D341Med (cell line): ENCODE measurements around the gene EHMT2.
"Not testable (repeated sequence)": the region's sequence is repeated elsewhere in the genome, so short reads cannot be mapped to it uniquely, and the experiment has no call there.

Experiments used
- DNase-seq: peaks from one replicate; pipeline ENCODE4 v3.0.0; 2012; ENCODE audit warnings: low spot score

The EHMT2 gene

DNA sequence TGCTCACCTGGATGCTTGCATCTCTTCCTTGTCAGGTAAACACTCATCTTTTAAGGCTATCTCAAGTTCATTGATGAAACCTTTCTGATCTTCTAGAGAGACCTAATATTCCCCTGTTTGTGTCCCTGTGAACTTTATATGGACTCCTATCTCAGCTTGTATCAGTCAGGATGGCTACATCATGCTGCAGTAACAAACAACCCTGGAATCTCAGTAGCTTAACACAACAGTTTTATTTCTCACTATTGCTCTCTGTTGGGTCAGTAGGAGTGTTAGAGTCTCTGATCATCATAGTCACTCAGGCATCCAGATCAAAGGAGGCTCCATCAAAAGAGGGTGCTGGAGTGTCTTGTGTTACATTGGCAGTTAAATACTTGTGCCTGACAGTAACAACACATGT, 17.9 kb upstream of the EHMT2 start:
- DNase-seq: no peak

DNA sequence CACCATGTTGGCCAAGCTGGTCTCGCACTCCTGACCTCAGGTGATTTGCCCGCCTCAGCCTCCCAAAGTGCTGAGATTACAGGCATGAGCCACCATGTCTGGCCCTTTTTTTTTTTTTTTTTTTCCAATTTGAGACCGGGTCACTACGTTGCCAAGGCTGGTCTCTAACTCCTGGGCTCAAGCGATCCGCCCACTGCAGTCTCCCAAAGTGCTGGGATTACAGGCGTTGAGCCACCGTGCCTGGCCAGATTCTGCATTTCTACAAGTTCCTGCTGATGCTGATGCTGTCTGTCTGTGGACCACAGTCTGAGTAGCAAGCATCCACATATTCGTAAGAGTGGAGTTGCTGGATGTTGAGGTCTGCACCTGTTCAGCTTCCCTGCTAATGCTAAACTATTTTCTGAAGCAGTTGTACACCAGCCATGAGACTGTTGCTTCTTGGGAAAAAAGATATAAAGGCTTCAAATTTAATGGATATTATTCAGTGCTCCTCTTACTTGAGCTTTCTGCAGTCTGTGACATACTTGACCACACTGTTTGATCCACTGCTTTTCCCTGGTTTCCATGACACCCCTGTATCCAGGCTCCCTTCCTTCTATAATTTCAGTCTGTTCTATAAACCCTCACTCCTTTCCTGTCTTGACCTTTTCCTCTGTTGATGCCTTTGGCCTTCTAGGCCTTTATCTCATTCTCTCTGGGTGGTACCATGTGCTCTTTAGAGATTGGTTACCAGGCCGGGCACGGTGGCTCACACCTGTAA, 14.5 kb upstream of the EHMT2 start:
- no peak for DNase-seq

DNA sequence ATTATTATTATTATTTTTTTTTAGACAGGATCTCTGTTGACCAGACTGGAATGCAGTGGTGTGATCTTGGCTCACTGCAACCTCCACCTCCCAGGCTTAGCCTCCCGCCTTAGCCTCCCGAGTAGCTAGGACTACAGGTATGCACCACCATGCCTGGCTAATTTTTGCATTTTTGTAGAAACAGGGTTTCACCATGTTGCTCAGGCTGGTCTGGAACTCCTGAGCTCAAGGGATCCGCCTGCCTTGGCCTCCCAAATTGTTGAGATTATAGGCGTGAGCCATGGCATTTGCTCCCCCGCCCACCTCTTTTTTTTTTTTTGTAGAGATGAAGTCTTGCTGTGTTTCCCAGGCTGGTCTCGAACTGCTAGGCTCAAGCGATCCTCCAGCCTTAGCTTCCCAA, 11.8 kb upstream of the EHMT2 start:
- not testable (repeated sequence) for DNase-seq

DNA sequence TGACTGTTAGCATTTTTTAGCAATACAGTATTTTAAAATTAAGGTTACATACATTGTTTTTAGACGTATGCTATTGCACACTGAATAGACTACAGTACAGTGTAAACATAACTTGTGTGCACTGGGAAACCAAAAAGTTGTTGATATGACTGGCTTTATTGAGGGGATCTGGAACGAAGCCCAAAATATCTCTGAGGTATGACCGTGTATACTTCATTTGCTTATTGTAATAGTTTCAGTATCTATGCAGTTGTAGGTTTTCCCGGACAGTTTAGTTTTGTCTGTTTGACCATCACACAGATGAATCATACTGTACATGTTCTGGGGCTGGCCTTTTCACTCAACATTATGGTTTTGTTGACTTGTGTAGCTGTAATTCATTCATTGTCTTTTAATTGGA, 11.3 kb upstream of the EHMT2 start:
- DNase-seq: no peak

DNA sequence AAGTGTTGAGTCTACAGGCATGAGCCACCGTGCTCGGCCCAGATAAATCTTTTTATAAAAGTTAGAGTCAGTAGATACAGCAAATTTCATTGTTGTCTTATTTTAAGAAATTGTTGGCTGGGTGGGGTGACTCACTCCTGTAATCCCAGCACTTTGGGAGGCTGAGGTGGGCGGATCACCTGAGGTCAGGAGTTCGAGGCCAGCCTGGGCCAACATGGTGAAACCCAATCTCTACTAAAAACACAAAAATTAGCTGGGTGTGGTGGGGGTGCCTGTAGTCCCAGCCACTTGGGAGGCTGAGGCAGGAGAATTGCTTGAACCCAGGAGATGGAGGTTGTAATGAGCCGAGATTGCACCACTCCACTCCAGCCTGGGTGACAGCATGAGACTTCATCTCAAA, 10.8 kb upstream of the EHMT2 start:
- not testable (repeated sequence) for DNase-seq

DNA sequence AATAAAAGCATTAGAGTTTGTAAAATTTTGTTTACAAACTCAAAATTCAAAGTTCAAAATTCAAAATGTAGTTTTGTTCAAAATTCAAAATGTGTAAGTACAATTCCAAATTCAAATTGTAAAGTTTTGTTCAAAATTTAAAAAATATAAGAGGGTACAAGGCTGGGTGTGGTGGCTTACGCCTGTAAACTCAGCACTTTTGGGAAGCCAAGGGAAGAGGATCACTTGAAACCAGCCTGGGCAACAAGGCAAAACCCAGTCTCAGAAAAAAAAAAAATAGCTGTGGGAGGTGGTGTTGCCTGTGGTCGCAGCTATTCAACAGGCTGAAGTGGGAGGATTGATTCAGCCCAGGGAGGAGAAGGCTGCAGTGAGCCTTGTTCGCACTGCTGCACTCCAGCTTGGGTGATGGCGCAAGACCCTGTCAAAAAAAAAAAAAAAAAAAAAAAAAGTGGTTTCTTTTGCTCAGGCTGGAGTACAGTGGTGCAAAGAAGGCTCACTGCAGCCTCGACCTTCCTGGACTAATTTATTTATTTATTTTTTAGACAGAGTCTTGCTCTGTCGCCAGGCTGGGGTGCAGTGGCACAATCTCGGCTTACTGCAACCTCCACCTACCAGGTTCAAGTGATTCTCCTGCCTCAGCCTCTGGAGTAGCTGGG, 9.8 kb upstream of the EHMT2 start:
- no peak for DNase-seq

DNA sequence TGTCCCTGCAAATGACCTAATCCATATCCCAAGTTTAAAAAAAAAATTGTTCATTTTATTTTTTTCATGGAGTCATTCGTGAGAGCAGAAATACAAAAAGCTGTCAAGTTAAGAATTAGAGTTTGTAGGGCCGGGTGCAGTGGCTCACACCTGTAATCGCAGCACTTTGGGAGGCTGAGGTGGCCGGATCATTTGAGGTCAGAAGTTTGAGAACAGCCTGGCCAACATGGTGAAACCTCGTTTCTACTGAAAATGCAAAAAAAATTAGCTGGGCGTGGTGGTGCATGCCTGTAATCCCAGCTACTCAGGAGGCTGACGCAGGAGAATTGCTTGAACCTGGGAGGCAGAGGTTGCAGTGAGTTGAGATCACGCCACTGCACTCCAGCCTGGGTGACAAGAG, 9.2 kb upstream of the EHMT2 start:
- not testable (repeated sequence) for DNase-seq

DNA sequence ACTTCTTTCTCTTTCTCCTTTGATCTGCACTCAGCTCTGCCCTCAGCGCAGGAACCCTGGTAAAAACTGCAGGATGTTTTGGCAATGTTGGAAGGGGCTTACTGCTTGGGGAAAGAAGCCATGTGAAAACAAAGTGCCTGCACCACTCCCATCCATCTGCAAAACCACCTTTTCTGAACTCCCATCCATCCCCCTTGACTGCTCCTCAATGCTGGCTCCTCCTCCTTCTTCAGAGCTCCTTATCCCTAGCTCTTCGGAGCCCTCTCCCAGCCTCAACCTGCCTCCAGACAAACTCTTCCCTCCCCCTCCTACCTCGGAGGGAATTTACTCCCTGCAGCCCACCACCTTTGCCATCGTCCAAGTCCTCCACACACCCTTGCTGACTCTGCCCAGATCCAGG, 8.6 kb upstream of the EHMT2 start:
- no peak for DNase-seq

DNA sequence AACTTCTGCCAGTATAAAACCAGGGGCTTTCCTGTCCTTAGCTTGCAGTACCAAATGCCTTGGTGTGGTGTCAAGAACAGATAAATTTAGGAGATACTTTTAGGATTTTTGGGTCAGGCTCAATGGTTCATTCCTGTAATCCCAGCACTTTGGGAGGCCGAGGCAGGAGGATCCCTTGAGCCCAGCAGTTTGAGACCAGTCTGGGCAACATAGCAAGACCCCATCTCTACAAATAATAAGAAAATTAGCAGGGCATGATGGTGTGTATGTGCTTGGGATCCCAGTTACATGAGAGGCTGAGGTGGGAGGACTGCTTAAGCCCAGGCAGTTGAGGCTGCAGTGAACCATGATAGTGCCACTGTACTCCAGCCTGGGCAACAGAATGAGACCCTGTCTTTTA, 7.5 kb upstream of the EHMT2 start:
- DNase-seq: no peak

DNA sequence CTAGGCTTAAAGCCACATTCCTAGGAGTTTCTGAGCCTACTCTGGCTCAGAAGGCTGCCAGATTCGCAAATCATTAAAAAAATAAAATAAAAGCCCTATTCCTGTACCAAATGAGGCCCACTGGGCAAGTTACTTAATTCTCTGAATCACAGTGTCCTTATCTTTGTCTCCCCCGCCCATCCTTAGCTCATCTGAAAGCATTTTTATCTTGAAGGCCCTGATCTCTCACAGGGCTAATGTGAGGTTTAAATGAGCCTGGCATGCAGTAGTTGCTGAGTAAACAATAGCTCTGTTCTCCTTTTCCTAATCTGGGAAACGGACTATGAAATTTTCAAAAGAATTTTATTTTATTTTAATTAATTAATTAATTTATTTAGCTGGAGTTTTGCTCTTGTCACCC, 6.5 kb upstream of the EHMT2 start:
- DNase-seq: no peak

DNA sequence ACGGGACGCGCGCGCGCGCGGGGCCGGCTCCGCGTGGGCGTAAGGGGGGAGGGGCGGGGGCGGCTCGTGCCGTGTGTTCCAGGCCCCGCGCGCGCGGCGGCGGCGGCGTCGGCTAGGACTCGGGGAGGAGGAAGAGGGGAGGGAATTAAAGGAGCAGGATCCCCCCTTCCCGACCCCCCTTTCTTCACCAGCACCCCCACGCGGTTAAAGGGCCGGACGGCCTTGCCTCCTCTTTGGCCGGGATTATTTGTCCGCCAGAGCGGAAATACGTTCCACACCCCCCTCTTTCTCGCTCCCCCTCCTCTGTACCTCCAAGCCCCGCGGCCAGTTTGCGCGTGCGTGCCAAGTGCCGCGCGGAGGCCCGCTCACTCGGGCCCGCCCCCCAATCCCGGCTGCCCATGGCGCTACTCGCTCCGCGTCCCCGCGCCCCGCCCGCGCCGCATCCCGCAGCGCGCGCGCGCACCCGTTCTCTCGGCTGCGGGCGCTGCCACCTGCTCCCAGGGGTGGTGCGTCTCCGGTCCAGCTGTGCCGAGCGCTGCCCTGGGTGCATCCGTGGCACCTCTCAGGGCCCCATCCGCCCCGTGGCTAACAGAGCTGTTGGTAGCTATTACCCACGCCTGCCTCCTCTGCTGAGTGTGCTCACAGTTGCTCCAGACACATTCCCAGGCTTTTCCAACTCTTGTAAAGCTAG, 4.6 kb upstream of the EHMT2 start, which contains the start of gene ZBTB12:
ZBTB12 (minus strand) TSS at position 134 of the 691 bp plus-strand sequence. CDS start 781 bp downstream, outside the sequence.
- DNase-seq: peak; percentile 99

DNA sequence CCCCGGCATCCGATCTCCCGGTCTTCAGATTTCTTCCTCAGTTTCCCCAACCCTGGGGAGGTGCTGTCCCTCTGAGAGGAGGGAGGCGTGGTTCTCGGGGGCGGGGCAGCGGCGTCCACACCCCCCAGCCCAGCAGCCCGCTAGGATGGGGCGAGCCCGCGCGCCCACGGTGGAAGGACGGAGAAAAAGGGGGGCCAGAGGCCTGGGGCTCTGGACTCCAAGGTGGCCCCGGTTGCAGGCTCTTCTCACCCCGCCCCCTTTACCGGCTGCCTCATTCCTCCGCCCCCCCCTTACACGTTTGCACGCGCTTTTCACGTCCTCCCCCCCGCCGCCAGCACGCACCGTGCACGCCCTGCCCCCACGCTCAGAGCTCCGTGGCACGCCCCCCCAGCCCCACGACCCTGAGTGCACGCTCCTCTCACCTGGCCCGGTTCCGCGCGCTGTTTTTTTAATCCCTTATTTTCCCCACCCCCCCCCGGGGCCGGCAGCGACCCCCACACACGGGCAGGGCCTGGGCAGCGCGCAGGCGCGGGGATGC, 4.0 kb upstream of the EHMT2 start:
- DNase-seq: peak; percentile 67

DNA sequence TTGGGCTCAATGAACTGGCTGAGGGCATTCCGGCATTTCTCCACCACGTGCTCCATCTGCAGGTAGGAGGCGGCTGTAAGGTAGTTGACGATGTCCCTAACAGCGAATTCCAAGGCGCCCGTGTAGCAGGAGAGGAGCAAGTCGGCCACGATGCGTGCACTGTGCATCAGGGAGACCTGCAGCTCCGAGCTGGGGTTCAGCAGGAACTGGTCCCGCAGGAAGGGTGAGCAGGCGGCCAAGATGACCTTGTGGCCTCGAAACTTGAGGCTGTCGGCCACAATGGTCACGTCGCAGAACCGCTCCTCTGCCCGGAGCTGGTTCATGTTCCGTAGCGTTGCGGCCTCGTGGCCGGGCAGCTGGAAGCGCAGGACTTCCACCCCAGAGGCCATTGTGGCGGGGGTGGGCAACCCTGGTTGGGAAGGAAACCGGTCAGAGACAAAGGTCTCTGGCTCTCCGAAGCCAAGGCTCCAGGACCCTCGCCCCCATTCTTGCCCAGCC, 3.5 kb upstream of the EHMT2 start:
- DNase-seq: no peak

DNA sequence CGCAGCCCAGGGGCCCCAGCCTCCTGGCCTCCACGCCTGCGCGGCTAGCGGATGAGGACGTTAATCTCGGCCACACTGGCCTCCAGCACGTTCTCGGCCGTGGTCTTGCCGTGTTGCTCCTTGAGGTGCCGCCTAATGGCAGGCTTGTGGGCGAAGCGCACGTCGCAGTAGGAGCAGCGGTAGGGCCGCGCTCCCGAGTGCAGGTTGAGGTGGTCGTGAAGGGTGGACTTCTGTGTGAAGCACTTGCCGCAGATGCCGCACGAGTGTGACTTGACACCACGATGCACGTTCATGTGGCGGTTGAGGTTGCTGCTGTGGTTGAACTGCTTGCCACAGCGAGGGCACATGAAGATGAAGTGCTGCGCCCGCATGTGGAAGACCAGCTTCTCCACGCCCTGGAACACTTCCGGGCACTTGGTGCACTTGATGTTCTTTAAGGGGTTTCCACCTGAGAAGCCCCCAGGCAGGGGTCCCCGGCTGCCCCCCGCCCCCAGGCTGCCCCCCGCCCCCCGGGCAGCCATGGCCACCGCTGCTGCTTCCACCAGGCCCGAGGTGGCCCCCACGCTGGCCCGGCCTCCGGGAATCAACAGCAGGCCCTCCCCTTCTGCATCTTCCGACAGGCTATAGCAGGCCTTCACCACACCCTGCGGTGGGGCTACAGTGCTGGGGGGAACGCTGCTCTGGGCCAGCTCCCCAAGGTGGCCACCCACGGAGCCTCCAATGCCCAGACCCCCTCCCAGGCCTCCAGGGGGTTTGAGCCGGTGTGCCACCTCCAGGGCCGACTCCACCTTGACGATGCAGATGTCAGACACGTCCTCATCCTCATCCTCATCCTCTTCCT, 2.6 kb upstream of the EHMT2 start:
- no peak for DNase-seq

DNA sequence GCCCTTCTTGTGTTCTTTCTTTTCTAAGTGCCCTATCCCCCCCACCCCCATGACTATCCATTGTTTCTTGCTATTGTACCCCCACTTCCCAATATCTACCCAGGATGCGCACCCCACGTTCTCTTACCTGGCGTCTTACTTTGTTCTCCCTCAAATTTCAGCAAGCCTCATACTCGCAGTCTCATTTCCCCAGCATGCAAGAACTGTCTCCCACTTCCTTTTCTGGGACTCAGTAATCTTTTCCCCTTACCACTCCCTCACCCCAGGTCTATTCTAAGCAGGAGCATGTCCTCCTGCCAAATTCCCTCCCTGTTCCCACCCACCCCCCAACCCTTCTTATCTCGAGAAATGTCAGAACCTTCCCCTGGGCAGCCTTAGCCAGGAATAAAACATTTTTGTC, 1.7 kb upstream of the EHMT2 start:
- no peak for DNase-seq

DNA sequence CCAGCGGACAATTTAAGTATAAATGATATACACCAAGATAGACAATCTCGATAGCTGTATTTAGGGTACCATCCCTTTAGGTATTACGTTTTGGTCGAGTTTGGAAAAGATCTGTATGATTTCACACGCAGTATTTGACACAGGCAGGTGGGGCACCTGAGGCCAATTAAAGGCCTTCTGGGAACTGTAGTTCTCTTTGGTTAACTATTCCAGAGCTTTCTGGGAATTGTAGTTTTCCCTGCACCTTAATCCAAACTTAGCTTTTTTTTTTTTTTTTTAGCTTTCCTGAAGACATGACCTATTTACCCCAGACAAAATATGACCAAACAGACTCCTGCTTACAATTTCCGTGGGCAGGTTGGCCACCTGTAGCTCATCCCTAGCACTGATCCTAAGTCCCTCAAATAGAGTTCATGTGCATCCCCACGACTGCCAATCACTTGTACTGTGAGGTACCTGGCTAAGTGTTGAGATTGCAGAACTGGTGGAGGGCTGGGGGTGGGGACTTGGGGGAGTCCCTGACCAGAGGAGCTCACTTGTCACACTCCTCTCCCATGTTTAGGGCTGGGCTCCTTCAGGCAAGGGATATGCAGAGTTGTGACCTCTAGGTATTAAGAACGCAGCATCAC, 999 bp upstream of the EHMT2 start:
- DNase-seq: no peak

DNA sequence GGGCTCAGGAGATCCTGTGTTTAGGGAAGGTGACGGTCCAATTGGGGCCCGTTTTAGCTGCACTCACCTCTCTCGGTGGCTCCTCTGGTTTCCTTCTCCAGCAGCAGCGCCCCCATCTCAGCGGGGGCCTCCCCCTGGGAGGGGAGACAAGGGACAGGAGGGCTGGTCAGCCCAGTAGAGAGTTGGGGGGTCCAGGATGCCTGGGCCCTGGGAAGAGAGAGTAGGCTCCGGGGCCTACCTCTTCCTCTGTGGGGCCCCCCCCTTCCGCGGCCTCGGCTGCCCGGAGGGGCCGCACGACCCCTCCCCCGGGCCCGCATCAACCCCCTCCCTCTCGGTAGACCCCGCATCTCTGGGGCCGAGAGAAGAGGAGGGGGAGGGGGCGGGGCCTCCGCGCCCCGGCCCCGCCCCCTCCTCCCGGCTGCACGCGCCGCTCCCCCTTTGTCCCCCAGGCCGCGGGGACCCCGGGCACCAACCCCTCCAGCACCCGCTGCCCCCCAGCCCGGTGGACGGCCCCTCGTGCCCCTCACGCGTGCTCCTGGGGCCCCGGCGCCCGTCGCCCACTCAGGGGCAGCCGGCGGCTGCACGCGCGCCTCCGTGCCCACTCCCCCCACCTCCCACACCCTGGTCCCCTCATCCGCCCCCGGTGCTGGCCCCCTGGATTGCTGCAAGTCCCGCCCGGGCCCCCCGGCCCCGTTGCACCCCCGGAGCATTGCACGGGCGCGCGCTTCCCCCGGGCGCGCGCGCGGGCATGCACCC, 464 bp downstream of the EHMT2 start:
- DNase-seq: no peak

DNA sequence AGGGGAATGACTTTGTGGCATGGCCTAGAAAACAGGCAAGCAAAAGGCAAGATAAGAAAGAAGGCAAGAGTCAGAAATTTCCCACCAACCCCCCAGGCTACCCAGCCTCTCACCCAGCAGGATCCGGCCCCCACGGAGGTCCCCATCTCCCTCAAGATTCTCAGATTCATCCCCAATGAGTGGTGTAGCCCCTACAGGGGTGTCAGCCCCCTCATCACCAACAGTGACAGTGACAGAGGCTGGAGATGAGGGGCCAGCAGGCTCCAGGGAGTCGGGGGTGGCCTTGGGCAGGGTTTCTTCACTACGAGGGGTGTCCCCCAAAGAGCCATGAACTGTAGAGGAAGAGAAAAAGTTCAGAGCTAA, 1.0 kb downstream of the EHMT2 start:
- DNase-seq: no peak

DNA sequence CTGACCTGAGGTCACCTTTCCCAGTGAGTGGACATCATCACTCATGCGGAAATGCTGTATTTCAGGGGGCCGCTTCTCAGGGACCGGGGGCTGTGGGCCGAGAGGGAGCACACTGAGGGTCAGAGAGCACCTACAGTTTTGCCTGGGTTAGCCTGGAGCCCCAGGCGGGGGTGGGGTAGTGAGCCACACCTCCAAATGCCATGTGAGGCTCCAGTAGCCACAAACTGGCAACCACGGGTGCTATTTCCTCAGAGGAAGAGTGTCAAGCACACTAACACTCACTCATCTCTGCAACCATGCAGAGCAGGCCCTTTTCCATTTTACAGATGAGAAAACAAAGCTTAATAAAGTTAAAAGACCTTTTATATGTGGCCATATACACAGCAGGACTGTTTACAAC, 4.7 kb downstream of the EHMT2 start:
- DNase-seq: no peak

DNA sequence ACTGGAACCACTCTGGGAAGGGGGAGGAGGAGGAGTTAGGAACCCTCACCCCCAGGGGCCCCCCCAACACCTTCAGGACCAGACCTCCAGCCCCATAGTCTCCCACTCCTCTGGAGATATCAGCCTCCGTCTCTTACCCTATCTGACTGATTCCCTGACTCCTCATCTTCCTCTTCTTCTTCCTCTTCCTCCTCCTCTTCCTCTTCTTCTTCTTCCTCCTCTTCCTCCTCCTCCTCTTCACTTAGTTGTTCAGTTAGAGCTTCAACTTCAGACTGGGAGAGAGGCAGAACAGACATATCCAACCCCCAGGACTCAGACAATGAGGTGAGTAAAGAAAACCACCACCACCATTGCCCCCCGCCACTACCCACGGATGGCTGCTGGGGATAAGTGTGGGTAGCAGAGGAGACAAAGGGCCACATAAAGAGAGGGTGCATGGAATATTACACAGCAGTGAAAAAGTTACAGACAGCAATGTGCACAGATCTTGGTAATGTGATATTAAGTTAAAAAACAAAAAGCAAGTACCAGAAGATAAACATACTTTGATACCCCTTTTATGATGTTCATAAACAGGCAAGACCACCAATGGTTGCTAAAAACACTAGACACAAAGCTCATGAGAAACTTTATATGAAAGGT, 8.0 kb downstream of the EHMT2 start:
- DNase-seq: no peak
